ENCODE data around the gene CD68.
"Not testable (repeated sequence)": the region's sequence is repeated elsewhere in the genome, so short reads cannot be mapped to it uniquely, and the experiment has no call there.

Gene CD68

GRCh38 chr17:7618608-7619007, 39.2 kb downstream of the CD68 start:
- FAIRE-seq: no peak
- TF ChIP-seq CTCF (IDR thresholded peaks at IDR 0.05; ENCODE audit: insufficient read depth, missing control alignments): no peak

GRCh38 chr17:7620835-7621234, 41.4 kb downstream of the CD68 start:
- FAIRE-seq (no peak), DNase-seq (ENCODE audit: insufficient read length, low spot score) (no peak)
- TF ChIP-seq CTCF (IDR thresholded peaks at IDR 0.05; ENCODE audit: insufficient read depth, missing control alignments): no peak

More at GRCh38 chr17:7618608-7619007, 39.2 kb downstream of the CD68 start:
- no peak for DNase-seq (ENCODE audit: insufficient read length, low spot score)

- FAIRE-seq (no peak), DNase-seq (ENCODE audit: insufficient read length, low spot score) (no peak)
- no peak for TF ChIP-seq CTCF (IDR thresholded peaks at IDR 0.05; ENCODE audit: insufficient read depth, missing control alignments)
Measured at GRCh38 chr17:7623661-7624060, 44.2 kb downstream of the CD68 start.

GRCh38 chr17:7625749-7626148, 46.3 kb downstream of the CD68 start:
- FAIRE-seq; DNase-seq (ENCODE audit: insufficient read length, low spot score): not testable (repeated sequence)

- no peak for TF ChIP-seq CTCF (IDR thresholded peaks at IDR 0.05; ENCODE audit: insufficient read depth, missing control alignments)
- no peak for FAIRE-seq
- no peak for DNase-seq (ENCODE audit: insufficient read length, low spot score)
Measured at GRCh38 chr17:7626307-7626706, 46.9 kb downstream of the CD68 start.

- DNase-seq (ENCODE audit: insufficient read length, low spot score) (no peak), FAIRE-seq (no peak)
- no peak for TF ChIP-seq CTCF (IDR thresholded peaks at IDR 0.05; ENCODE audit: insufficient read depth, missing control alignments)
Measured at GRCh38 chr17:7626956-7627249, 47.5 kb downstream of the CD68 start.

GRCh38 chr17:7627250-7628121, 48.0 kb downstream of the CD68 start, which contains the start of gene SAT2:
Gene SAT2 (minus strand): TSS chr17:7627821. CDS start chr17:7627635, 186 bp downstream.
- FAIRE-seq: no peak
- DNase-seq (ENCODE audit: insufficient read length, low spot score): peak; percentile 100
- TF ChIP-seq CTCF (IDR thresholded peaks at IDR 0.05; ENCODE audit: insufficient read depth, missing control alignments): no peak

Measured in D721Med (cell line).